ENCODE results near the gene GDPD4.

DNA sequence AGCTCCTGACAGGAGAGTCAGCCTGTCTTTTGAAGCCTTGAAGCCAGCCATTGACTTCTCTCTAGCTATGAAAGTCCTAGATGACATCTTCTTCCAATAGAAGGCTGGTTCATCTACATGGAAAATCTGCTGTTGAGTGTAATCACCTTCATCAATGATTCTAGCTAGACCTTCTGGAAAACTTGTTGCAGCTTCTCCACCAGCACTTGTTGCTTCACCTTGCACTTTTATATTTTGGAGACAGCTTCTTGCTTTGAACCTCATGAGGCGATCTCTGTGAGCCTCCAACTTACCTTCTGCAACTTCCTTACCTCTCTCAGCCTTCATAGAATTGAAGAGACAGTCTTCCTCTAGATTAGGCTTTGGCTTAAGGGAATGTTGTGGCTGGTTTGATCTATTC is 115.2 kb downstream of the GDPD4 start:
- TF ChIP-seq, protein P1, sequence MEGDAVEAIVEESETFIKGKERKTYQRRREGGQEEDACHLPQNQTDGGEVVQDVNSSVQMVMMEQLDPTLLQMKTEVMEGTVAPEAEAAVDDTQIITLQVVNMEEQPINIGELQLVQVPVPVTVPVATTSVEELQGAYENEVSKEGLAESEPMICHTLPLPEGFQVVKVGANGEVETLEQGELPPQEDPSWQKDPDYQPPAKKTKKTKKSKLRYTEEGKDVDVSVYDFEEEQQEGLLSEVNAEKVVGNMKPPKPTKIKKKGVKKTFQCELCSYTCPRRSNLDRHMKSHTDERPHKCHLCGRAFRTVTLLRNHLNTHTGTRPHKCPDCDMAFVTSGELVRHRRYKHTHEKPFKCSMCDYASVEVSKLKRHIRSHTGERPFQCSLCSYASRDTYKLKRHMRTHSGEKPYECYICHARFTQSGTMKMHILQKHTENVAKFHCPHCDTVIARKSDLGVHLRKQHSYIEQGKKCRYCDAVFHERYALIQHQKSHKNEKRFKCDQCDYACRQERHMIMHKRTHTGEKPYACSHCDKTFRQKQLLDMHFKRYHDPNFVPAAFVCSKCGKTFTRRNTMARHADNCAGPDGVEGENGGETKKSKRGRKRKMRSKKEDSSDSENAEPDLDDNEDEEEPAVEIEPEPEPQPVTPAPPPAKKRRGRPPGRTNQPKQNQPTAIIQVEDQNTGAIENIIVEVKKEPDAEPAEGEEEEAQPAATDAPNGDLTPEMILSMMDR (IDR thresholded peaks at IDR 0.05): no peak
- no peak for TF ChIP-seq POLR2AphosphoS5 (IDR thresholded peaks at IDR 0.05)
- no peak for TF ChIP-seq EP300 (IDR thresholded peaks at IDR 0.05)
- TF ChIP-seq POLR2A (IDR thresholded peaks at IDR 0.05): no peak

All from stomach (tissue), 4 donors.